Loucy (cell line): ENCODE measurements around the gene KCNN3.

Source experiments
- H2AFZ ChIP-seq: fragments of 200-600 bp; sonication (generic); 2 replicates; pipeline ENCODE4 v1.6.0; 2016; ENCODE audit warnings: antibody characterized with exemption, mild to moderate bottlenecking, low read length, moderate library complexity
- H3F3A ChIP-seq: fragments of 200-600 bp; 2 replicates; pipeline ENCODE4 v1.6.0; 2016; ENCODE audit warnings: antibody characterized with exemption, low read depth, mild to moderate bottlenecking
- H3K27me3 ChIP-seq: fragments of 200-600 bp; sonication (generic); 2 replicates; pipeline ENCODE4 v1.6.1; 2014; ENCODE audit warnings: low read length, mild to moderate bottlenecking; ENCODE audit not compliant: insufficient read depth, poor library complexity, severe bottlenecking
- H3K36me3 ChIP-seq: fragments of 200-600 bp; sonication (generic); 2 replicates; pipeline ENCODE4 v1.6.1; 2016; ENCODE audit warnings: low read length; ENCODE audit not compliant: insufficient read depth
- H3K4me1 ChIP-seq: fragments of 200-600 bp; sonication (generic); 2 replicates; pipeline ENCODE4 v1.5.1; 2014; ENCODE audit warnings: low read length, mild to moderate bottlenecking; ENCODE audit not compliant: insufficient read depth, poor library complexity, severe bottlenecking
- H3K4me2 ChIP-seq: fragments of 200-600 bp; sonication (generic); 2 replicates; pipeline ENCODE4 v1.6.0; 2014; ENCODE audit warnings: antibody characterized with exemption, low read length, low read depth, mild to moderate bottlenecking; ENCODE audit not compliant: poor library complexity, severe bottlenecking
- H3K4me3 ChIP-seq: fragments of 200-600 bp; sonication (generic); 2 replicates; pipeline ENCODE4 v1.5.1; 2014; ENCODE audit warnings: low read length, mild to moderate bottlenecking, mixed read lengths; ENCODE audit not compliant: poor library complexity, severe bottlenecking
- H3K79me2 ChIP-seq: fragments of 200-600 bp; sonication (generic); 2 replicates; pipeline ENCODE4 v1.6.1; 2014; ENCODE audit warnings: low read length; ENCODE audit not compliant: insufficient read depth
- H3K9ac ChIP-seq: fragments of 200-600 bp; sonication (generic); 2 replicates; pipeline ENCODE4 v1.6.0; 2014; ENCODE audit warnings: mild to moderate bottlenecking, low read depth, low read length, moderate library complexity; ENCODE audit not compliant: poor library complexity, severe bottlenecking
- H3K9me2 ChIP-seq: fragments of 200-600 bp; sonication (generic); replicated peaks from 2 replicates; pipeline ENCODE4 v1.6.1; 2016; ENCODE audit warnings: low read depth, low read length, mixed read lengths
- H3K9me3 ChIP-seq: fragments of 200-600 bp; sonication (generic); 2 replicates; pipeline ENCODE4 v1.6.1; 2014; ENCODE audit warnings: mild to moderate bottlenecking, antibody characterized with exemption, low read length, low read depth; ENCODE audit not compliant: insufficient read depth
- H4K20me1 ChIP-seq: fragments of 200-600 bp; sonication (generic); 2 replicates; pipeline ENCODE4 v1.6.0; 2014; ENCODE audit warnings: antibody characterized with exemption, low read length, mild to moderate bottlenecking; ENCODE audit not compliant: insufficient read depth, poor library complexity, severe bottlenecking
- CTCF ChIP-seq: fragments of 200-600 bp; sonication (generic); conservative IDR thresholded peaks from 2 replicates; pipeline ENCODE4 v1.5.1; 2014; ENCODE audit warnings: mild to moderate bottlenecking, antibody characterized with exemption, low read length
- EZH2phosphoT487 ChIP-seq: fragments of 200-600 bp; IDR thresholded peaks from 2 replicates; pipeline ENCODE4 v1.6.1; 2018; ENCODE audit warnings: antibody characterized with exemption, mild to moderate bottlenecking, moderate library complexity, borderline replicate concordance

KCNN3 gene

DNA sequence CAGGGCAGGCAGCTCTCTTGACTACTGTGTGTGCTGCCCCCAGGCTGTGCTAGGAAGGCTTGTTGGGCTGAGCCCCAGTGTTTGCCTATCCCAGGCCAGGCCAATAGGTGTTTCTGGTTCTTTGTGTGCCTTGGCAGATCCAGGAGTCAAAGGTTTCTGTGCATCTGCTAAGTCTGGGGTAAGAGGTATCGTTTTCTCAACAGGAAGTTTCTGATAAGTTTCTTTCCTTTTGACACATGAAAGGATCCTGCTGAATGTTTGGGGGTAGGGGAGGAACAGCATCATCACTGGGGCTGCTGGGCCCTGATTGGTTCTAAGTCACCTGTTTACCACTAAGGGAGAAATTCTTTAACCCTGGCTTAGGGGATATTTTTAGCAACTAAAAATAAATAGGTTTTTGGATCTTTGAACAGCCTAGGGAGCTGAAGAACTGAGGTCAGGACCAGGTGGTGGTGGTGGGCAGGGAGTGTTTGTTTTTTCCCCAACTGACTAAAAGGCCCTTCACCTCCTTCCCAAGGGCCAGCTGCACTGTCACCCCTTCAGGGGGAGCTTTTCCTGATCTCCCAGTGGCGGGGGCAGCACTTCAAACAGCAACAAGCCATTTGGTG, 85.1 kb downstream of the KCNN3 start:
- no peak for TF ChIP-seq EZH2phosphoT487
- TF ChIP-seq CTCF, result no peak
- peak overlapping the region; percentile 76 for H2AFZ ChIP-seq
- no peaks in the 10 kb centered on the region for H3F3A ChIP-seq
- no peaks in the 10 kb centered on the region for H4K20me1 ChIP-seq
- H3K9me2 ChIP-seq, result no peaks in the 10 kb centered on the region
- H3K27me3 ChIP-seq, result no peaks in the 10 kb centered on the region
- H3K36me3 ChIP-seq, result no peaks in the 10 kb centered on the region
- no peaks in the 10 kb centered on the region for H3K79me2 ChIP-seq
- peak overlapping the region; percentile 11 for H3K4me3 ChIP-seq
- peaks cover 30% of the 10 kb centered on the region for H3K4me1 ChIP-seq
- no peaks in the 10 kb centered on the region for H3K9me3 ChIP-seq
- peak overlapping the region; percentile 45 for H3K4me2 ChIP-seq
- peak overlapping the region; percentile 58 for H3K9ac ChIP-seq

- Histone ChIP-seq H3K9ac (peak overlapping the region; percentile 58), H3F3A (no peaks in the 10 kb centered on the region), H3K4me3 (peak overlapping the region; percentile 11), H3K27me3 (no peaks in the 10 kb centered on the region), H2AFZ (0 out of 2 replicates have a peak overlapping the region, but pooled peaks have one; percentile 76), H3K9me3 (no peaks in the 10 kb centered on the region), H3K4me1 (peaks cover 30% of the 10 kb centered on the region), H4K20me1 (no peaks in the 10 kb centered on the region), H3K9me2 (no peaks in the 10 kb centered on the region), H3K79me2 (no peaks in the 10 kb centered on the region), H3K4me2 (peak overlapping the region; percentile 45), H3K36me3 (no peaks in the 10 kb centered on the region)
- TF ChIP-seq EZH2phosphoT487 (no peak), CTCF (no peak)
These were observed 85.7 kb downstream of the KCNN3 start for GRCh38 chr1:154784416-154784815.

DNA sequence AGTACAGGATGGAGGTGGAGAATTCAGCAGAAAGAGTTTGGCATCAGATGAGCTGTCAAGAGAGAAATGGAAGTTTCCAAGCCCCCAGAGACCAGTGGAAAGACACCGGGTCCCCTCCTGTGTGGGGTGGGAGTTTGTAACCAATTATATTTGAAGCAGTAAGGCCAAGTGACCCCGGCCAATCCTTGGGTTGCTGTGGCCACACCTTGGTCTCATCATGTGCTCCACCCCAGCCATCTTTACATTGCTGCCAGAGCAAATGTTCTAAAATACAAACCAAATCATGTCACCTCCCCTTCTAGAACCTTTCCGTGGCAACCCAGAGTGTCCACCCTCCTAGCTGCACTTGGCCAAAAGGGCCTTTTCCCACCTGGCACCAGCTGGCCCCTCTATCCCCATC, 86.1 kb downstream of the KCNN3 start:
- no peak overlapping the region for H3K9ac ChIP-seq
- no peak overlapping the region for H3K4me3 ChIP-seq
- no peaks in the 10 kb centered on the region for H3K9me3 ChIP-seq
- H2AFZ ChIP-seq, result 0 out of 2 replicates have a peak overlapping the region, but pooled peaks have one; percentile 26
- no peaks in the 10 kb centered on the region for H3F3A ChIP-seq
- H3K4me2 ChIP-seq, result no peak overlapping the region
- H3K9me2 ChIP-seq, result no peaks in the 10 kb centered on the region
- H4K20me1 ChIP-seq, result no peaks in the 10 kb centered on the region
- no peak for TF ChIP-seq EZH2phosphoT487
- TF ChIP-seq CTCF, result no peak
- H3K79me2 ChIP-seq, result no peaks in the 10 kb centered on the region
- H3K27me3 ChIP-seq, result no peaks in the 10 kb centered on the region
- peaks cover 30% of the 10 kb centered on the region for H3K4me1 ChIP-seq
- H3K36me3 ChIP-seq, result no peaks in the 10 kb centered on the region
